Liver (tissue), 3 donors: ENCODE data around the gene SASH1.

Experiments
- ATF3 ChIP-seq: IDR thresholded peaks from 2 replicates; pipeline ENCODE4 v1.6.1; 2016; ENCODE audit warnings: antibody characterized with exemption
- EGR1 ChIP-seq, 2 donors: IDR thresholded peaks; 2 replicates each; pipeline ENCODE4 v1.6.1; 2016 to 2018; ENCODE audit warnings: antibody characterized with exemption in 2 of 2, low read depth in 2 of 2
- GABPA ChIP-seq, 2 donors: IDR thresholded peaks in 1 of 2; conservative IDR thresholded peaks in 1 of 2; 2 replicates each; pipeline ENCODE4 v1.6.1; 2016; ENCODE audit warnings: antibody characterized with exemption in 2 of 2, mild to moderate bottlenecking in 1 of 2, moderate library complexity in 1 of 2
- HNF4A ChIP-seq, 2 donors: conservative IDR thresholded peaks; 2 replicates each; pipeline ENCODE4 v1.6.1; 2016; ENCODE audit warnings: antibody characterized with exemption in 2 of 2, mild to moderate bottlenecking in 2 of 2
- JUND ChIP-seq, 2 donors: IDR thresholded peaks; 2 replicates each; pipeline ENCODE4 v1.6.1; 2016; ENCODE audit warnings: antibody characterized with exemption in 2 of 2
- MAX ChIP-seq: IDR thresholded peaks from 2 replicates; pipeline ENCODE4 v1.6.1; 2016; ENCODE audit warnings: antibody characterized with exemption
- RAD21 ChIP-seq, 2 donors: IDR thresholded peaks; 2 replicates each; pipeline ENCODE4 v1.6.1; 2016; ENCODE audit warnings: antibody characterized with exemption in 2 of 2, mild to moderate bottlenecking in 2 of 2
- RXRA ChIP-seq, 2 donors: IDR thresholded peaks; 2 replicates each; pipeline ENCODE4 v1.6.1; 2017 to 2018; ENCODE audit warnings: antibody characterized with exemption in 2 of 2, mild to moderate bottlenecking in 1 of 2
- SP1 ChIP-seq: IDR thresholded peaks from 2 replicates; pipeline ENCODE4 v1.6.1; 2018; ENCODE audit warnings: antibody characterized with exemption, mild to moderate bottlenecking
- TAF1 ChIP-seq: conservative IDR thresholded peaks from 2 replicates; pipeline ENCODE4 v1.6.1; 2016; ENCODE audit warnings: antibody characterized with exemption, mild to moderate bottlenecking
- YY1 ChIP-seq: IDR thresholded peaks from 2 replicates; pipeline ENCODE4 v1.6.1; 2016; ENCODE audit warnings: antibody characterized with exemption, mild to moderate bottlenecking
- ZBTB33 ChIP-seq: IDR thresholded peaks from 2 replicates; pipeline ENCODE4 v1.6.1; 2016; ENCODE audit warnings: antibody characterized with exemption
- TF ChIP-seq, protein P1 (sequence below): fragments of 150-350 bp; IDR thresholded peaks from 2 replicates; pipeline ENCODE4 v1.5.1; 2017; ENCODE audit warnings: improper control_type of control experiment, low read depth, low read length; ENCODE audit not compliant: missing input control
- donor health status: healthy.
- donor health status: healthy.

DNA sequence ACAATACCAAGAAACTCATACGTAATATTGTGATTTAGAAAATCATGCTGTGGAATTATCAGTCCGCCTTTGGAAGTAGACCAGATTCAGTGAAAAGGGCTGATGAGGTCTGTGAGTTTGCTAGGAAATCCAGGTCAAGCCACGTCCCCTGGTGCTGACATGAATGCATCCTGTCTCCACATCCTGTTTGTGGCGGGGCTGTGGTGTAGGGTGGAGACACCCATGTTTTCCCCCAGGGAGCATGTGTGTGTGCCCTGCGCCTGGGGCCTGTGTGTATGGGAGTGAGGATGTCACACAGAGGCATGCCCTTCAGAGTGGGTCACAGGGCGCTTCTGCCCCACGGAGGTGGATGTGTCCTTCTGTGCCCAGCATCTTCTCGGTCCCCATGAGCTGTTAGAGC is 109.1 kb downstream of the SASH1 start:
- TF ChIP-seq, protein P1, sequence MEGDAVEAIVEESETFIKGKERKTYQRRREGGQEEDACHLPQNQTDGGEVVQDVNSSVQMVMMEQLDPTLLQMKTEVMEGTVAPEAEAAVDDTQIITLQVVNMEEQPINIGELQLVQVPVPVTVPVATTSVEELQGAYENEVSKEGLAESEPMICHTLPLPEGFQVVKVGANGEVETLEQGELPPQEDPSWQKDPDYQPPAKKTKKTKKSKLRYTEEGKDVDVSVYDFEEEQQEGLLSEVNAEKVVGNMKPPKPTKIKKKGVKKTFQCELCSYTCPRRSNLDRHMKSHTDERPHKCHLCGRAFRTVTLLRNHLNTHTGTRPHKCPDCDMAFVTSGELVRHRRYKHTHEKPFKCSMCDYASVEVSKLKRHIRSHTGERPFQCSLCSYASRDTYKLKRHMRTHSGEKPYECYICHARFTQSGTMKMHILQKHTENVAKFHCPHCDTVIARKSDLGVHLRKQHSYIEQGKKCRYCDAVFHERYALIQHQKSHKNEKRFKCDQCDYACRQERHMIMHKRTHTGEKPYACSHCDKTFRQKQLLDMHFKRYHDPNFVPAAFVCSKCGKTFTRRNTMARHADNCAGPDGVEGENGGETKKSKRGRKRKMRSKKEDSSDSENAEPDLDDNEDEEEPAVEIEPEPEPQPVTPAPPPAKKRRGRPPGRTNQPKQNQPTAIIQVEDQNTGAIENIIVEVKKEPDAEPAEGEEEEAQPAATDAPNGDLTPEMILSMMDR, result no peak
- TF ChIP-seq ZBTB33, result no peak
- no peak for TF ChIP-seq ATF3
- TF ChIP-seq HNF4A (conservative IDR thresholded peaks at IDR 0.05), result no peak
- no peak for TF ChIP-seq MAX
- TF ChIP-seq YY1, result no peak
- no peak for TF ChIP-seq SP1
- no peak for TF ChIP-seq TAF1
- TF ChIP-seq EGR1 (IDR thresholded peaks at IDR 0.05; ENCODE audit: low read depth in 2 of 2), result no peak
- TF ChIP-seq RXRA (IDR thresholded peaks at IDR 0.05), result no peak
- TF ChIP-seq GABPA (IDR thresholded peaks at IDR 0.05 in 1 of 2, conservative IDR thresholded peaks at IDR 0.05 in 1 of 2), result no peak
- TF ChIP-seq RAD21 (IDR thresholded peaks at IDR 0.05), result peak; percentile 5 to 21
- no peak for TF ChIP-seq JUND (IDR thresholded peaks at IDR 0.05)
